Liver (tissue), 3 donors: ENCODE data around the gene ZNF493.

Source experiments
- ATF3 ChIP-seq: IDR thresholded peaks from 2 replicates; pipeline ENCODE4 v1.6.1; 2016; ENCODE audit warnings: antibody characterized with exemption
- CTCF ChIP-seq: fragments of 150-350 bp; IDR thresholded peaks from 2 replicates; pipeline ENCODE4 v1.5.1; 2017; ENCODE audit warnings: improper control_type of control experiment, low read depth, low read length; ENCODE audit not compliant: missing input control
- EGR1 ChIP-seq, 2 donors: IDR thresholded peaks; 2 replicates each; pipeline ENCODE4 v1.6.1; 2016 to 2018; ENCODE audit warnings: antibody characterized with exemption in 2 of 2, low read depth in 2 of 2
- MAX ChIP-seq: IDR thresholded peaks from 2 replicates; pipeline ENCODE4 v1.6.1; 2016; ENCODE audit warnings: antibody characterized with exemption
- RAD21 ChIP-seq, 2 donors: IDR thresholded peaks; 2 replicates each; pipeline ENCODE4 v1.6.1; 2016; ENCODE audit warnings: antibody characterized with exemption in 2 of 2, mild to moderate bottlenecking in 2 of 2
- RXRA ChIP-seq, 2 donors: IDR thresholded peaks; 2 replicates each; pipeline ENCODE4 v1.6.1; 2017 to 2018; ENCODE audit warnings: antibody characterized with exemption in 2 of 2, mild to moderate bottlenecking in 1 of 2
- TAF1 ChIP-seq: conservative IDR thresholded peaks from 2 replicates; pipeline ENCODE4 v1.6.1; 2016; ENCODE audit warnings: antibody characterized with exemption, mild to moderate bottlenecking
- YY1 ChIP-seq: IDR thresholded peaks from 2 replicates; pipeline ENCODE4 v1.6.1; 2016; ENCODE audit warnings: antibody characterized with exemption, mild to moderate bottlenecking
- donor health status: healthy.
- donor health status: healthy.

GRCh38 chr19:21462540-21462939, 65.6 kb downstream of the ZNF493 start:
- TF ChIP-seq RXRA (IDR thresholded peaks at IDR 0.05) (no peak), CTCF (no peak), TAF1 (no peak), MAX (no peak), YY1 (no peak), ATF3 (no peak), EGR1 (IDR thresholded peaks at IDR 0.05; ENCODE audit: low read depth in 2 of 2) (no peak), RAD21 (IDR thresholded peaks at IDR 0.05) (no peak)
